GM18861 (cell line): ENCODE measurements around the gene MYH7.

ENCODE experiments used
- ATAC-seq: cut with Tn5 transposase; IDR thresholded peaks from one replicate; pipeline ENCODE4 v1.9.1; 2021; ENCODE audit not compliant: unreplicated experiment

Gene MYH7

DNA sequence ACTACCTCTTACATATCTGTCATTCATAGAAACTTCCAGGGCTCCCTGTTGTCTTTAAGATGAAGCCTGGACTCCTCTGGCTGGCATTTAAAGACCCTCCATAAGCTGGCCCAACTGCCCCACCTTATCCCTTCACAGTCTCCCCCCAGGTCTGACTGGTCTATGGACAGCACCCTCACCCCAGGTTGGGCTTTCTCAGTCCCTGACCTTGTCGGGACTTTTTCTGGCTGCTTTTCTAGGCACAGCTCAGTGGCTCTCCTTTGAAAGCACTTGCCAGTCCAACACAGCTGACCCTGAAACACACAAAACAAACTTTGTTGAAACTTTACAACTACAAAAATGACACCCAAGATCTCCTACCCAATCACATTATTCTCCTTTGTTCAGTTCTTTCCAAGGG lies 13.9 kb upstream of the MYH7 start:
- ATAC-seq: no peak

DNA sequence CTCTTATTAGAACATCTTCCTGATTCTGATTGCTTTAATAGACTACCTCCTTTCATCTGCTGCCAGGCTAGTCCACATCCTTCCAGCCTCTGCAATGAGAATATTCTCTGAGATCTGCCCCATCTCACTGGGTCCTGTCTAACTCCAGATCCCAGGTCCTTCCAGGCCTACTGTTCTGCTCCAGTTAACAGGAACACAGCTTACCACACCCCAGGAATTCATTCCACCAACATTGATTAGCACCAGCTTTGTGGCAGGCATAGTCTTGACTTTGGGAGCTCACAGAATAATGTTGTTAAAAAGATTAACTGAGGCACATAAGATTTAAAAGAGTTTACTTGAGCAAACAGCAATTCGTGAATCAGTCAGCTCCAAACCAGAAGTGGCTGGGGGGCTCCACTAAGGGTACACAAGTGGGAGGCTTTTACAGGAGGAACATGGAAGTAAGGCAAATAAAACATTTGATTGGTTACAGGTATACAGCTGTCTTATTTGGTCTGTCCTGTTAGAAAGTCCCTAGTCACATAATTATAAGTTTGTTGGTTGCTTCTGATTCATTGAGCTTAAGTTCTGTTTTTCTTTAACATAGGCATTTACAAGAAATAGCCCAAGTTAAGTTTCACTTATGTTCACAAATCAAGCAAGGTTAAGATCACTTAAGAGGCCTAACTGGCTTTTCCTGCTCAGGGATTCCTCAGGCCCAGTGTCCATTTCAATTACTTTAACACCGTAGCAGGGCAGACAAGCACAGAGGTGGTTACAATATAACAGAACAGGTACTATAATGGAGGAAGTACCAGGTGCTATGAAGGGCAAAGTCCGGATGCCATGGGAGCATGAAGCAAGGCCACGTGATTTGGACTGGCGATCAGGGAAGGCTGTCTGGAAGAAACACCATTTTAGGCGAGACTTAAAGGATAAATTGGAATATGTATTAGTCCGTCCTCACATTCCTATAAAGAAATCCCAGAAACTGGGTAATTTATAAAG lies 12.2 kb upstream of the MYH7 start:
- ATAC-seq: no peak

DNA sequence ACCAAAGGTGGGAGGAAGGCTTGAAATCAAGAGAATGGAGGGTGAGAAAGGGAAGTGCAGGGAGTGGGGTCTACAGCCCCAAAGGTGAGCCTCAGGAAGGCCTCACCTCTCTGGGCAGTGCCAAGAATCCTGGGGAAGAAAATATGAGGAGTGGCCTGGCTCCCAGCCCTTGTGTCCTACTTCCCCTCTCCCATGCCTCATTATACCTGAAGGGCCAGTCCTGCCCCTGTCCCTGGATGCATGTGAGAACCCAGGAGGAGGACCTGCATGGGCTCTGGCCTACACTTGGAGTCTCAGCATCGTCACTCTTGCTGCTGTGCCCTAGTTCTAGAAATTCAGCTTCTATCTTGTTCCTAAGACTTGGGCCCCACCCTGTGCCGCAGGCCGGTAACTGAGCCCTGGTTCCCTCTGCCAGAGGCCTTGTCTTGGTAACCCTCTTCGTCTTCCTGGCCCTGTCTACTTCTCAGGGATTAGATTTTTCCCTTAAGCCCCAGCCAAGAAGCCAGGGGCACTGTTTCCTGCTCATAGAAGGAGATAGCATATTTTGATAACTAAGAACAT lies 10.9 kb upstream of the MYH7 start:
- ATAC-seq: no peak

DNA sequence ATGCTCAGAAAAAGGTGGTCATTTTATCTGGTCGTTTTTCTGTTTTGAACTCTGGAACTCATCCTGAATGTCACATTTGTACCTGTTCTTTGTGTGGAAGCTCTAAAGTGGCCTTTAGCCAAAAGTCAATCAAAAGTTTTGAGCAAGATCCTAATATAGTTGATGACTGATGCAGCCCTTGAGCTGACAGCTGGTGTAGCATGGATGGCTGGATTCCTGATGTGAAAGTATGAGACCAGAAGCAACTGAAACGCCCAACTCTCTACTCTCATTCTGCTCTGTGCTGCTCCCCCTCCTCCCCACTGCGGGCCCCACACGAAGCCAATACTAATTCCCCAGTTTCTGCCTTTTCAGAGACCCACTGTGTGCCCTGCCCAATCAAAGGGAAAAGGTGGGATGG lies 10.3 kb upstream of the MYH7 start:
- no peak for ATAC-seq

DNA sequence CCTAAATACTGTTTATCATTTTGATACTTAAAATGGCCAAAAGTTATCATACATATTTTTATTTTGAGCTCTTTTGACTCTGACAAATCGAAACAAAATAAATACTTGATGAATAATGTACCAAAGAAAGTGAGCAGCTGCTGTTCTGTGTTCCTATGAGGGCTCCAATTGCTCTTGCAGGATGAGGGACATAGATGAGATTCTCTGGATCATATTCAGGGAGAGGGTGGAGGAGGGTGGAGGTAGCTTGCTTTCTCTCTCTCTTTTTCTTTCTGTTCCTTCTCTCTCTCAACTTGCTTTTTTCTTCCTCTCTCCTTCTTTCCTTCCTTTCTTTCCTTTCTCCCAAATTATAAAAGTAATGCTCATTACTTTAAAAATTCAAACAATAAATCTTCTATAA lies 8.9 kb upstream of the MYH7 start:
- no peak for ATAC-seq

DNA sequence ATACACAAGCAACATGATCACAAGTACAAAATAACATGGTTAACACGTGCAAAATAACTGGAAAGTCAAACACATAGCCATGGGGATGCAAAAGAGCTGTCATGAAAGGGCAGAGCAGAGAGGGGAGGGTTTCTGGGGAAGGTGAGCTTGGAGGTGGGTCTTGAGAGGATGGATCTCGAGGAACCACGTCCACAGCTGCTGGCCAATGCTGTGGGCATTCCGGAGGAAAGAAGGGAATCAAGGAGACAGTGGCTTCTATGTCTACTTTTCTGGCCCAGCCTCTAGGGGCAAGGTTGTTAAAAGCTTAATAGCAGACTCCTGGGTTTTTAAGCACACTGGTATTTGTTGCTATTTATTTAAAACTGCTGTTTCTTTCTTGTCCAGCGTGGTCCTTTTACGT lies 8.4 kb upstream of the MYH7 start:
- ATAC-seq: no peak

DNA sequence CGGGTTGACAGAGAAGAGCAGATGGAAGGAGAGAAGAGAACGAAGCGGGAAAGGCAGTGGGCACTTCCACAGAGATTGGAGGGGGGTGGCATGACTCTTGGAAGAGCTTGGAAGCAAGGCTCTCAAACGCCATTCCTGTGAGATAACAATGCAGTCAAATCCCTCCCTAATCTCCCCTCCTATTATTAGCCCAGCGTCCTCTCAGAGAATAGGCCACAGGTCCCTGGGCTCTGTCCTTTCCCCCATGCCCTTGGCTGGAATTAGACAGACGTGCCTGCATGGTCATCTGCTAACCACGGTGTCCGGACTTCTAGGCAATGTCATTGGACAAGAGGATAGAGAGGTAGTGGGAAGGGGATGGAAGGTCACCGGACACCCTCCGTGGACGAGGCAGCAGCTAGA lies 8.0 kb upstream of the MYH7 start:
- ATAC-seq: no peak

DNA sequence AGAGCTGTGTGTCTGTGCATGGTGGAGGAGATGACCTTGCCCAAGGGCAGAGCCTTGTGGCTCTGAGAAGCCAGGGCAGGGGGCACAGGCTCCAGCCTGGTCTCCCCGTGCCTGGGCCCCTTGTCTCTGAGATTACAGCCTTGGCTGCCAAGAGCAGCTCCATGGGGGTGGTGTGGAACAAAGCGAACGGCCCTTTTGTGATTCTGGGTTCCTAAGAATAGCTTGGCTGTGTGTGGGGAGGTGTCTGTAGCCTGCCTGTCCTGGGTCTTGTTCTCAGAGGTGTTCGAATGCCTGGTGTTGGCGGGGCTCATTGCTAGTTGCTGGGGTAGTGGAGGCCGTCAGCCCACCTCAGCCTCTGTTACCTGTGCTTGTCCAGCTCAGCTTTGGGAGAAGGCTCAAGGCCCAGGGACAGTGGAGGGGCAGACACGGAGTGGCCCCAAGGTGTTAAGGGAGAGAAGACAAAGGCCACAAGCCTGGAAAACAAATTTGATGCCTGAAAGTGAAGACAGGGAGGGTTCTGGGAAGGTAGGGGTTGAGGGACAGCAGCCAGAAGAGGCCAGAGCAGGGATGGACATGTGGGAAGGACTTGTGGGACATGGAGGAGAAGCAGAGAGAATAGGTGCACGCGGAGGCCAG lies 7.4 kb upstream of the MYH7 start:
- no peak for ATAC-seq

DNA sequence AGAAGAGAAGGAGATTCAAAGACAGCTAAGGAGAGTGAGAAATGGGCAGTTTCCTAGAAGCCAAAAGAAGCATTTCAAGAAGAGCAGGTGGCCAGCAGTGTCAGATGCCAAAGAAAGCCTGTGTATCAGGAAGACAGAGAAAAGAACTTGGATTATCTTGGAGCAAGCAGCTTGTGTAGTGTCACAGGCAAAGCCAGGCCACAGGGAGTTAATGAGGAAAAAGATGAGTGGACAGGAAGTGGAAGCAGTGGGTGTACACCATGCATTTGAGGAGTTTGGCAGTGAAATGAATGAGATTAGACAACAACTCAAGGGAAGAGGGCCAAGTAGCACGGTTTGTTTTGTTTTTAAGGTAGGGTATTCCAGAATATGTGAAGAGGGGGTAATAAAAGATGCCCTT lies 5.6 kb upstream of the MYH7 start:
- ATAC-seq: no peak

DNA sequence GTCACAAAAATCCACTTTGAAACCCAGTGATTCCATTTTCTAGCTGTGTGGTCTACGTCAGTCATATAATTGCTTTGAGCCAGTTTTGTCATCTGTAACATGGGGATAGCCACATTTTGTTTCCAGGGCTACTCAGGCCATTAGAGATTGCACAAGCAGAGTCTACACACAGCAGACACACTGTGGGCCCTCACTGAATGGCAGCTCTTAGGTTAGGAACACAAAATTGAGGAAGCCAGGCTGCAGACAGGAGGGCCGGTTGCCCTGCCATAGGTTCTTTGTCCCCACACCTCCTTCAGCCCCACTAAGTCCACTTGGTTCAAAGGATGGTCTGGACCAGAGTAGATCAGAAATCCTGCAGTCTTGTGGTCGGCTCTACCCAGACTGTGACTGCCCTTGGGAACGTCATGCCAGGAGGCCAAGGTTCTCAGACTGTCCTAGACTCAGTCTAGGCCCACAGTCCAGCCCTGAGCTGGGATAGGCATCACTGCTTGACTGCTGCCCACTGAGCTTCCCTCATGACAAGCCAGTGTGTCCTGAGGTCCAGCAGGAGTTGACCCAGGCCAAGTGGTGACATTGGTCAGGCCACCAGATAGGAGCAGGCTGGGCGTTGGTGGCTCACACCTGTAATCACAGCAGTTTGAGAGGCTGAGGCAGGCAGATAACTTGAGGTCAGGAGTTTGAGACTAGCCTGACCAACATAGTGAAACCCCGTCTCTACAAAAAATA lies 3.8 kb upstream of the MYH7 start:
- ATAC-seq: no peak

DNA sequence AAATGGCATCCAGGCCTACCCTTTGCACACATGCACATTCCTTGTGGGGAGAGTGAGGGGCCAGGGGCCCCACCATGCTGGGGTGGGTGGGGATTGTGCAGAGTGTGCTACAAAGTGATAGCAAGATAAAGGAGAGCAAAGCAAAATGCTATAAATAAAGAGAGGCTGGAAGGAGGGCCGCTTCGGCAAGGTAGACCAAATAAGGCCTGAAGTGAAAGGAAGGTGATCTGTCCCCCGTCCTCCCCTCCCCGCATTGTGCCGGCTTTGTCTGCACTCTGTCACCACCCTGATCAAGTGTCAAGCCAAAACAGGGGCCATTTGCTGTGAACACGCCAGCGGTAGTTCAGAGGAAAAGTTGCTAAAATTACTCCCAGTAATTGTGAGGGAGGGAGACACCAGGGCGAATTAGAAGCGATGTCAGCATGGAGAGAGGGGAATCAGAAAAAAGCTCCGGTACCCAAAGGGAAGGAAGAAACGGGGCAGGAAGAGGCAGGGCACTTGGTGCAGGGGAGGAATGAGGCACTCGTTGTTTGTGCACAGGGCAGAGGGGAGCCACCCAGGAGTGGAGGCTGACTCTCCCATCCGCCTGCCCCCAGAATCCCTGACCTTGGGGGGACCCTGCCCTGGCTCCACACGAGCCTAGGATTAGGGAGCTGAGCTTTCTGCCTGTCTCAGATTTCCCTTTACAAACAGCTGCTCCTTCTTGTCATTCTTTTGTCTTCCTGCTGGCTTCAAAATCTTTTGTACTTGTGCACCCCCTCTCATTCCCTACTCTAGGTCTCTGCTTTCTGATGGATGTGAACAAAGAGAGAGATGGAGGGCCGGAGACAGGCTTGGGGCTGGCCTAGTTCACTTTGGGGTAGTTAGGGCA lies 2.9 kb upstream of the MYH7 start:
- ATAC-seq: no peak

DNA sequence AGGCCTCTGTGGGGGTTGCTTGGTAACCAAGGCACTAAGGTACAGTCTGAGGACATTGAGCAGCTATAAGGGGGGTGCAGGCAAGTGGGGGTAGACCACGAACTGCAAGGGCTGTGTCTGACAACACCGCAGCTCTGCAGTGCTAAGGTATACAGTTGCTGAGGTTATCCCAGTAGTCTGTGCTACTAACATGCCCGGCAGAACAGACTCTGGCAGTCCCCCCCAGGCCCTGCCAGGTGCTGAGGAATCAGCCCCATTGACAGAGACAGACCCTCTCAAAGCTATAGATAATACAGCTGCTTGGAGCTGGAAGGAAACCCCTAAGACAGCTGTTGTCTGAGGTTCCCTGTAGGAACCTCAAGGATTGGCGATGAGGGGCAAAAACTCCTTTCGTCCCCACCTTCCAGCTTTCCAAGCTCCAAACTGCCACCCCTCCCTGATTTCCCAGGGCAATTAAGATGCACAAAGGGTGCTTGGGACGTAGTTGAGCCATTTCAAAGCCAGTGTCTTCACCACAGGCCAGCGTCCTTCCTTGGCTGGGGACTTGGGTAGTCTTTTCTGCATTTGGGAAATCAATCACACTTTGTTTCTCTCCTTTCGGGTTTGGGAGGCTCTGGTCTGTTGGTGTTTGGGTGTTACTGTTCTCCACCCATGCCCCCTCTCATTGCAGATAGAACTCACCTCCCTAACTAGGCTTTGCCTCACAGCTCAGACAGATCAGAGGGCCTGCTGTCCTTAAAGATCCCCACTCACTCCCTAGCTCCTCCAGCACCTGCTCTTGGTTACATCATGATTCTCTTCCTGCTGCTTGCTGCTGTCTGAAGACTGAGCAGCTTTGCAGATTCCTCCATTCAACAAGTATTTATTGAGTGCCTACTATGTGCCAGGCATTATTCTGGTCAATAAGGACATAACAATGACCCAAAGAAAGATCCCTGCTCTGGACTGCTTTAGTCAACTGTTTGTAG lies 2.0 kb upstream of the MYH7 start:
- ATAC-seq: no peak

DNA sequence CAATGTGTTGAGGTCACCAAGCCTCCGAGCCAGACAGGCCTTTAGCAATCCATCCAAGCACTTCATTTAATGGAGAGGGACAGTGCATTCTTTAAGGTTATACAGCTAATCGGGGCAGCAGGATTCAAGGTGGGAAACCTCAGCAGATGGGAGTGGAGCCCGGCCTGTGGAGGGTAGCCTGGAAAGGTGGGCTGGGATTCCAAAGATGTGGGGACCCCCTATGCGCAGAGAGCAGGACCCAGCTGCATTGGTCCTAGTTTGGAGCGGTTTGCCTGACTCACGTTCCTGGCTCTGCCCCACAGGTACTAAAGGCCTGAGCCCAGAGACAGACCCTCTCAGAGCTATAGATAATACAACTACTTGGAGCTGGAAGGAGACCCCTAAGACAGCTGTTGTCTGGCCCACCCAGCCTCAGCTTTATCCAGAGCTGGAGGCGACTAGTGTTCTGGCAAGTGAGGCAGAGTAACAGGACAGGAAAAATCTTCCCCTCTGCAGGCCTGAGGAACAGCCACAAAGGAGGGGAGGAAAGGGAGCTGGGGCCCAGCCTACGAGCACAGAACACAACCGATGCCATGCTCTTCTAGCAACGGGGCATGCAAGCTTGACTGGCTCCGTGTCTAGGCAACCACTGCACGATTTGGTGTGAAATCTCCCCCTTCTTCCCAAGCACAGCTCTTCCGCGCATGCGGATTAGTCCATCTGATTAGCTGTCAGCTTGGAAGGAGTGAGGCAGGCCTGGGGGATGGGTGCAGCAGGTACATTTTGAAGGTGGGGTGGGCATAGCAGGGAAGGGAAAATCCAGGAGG lies 1.1 kb upstream of the MYH7 start:
- ATAC-seq: no peak

DNA sequence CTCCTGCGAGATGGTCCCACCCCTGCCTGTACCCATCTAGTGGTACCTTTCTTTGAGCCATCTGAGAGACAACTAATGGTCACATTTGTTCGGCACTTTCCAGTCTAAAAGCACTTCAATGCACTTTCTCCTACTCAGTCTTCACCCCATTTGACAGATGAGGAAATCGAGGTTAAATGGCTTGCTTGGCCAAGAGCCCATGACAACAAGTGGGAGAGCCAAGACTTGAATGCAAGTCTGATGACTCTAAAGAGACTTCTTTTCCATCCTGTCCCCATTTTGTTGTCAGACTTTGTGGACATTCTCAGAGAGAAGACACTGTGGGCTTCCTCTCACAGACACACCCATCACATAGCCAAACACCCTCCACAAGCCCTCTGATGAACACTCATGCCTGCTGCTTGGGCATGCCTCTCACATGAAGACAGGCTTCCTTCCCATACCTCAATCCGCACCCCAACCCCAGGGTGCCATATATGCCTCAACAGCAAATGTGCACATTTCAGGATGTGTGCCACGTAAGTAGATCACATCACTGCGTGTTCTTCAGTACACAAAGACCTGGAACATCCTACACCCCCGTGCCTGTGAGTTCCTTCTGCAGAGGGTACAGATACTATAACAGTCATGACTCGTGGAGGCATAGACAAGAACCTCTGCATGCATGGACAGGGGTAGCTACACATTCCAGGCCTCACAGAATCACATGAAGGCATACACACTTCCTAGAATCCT lies 805 bp downstream of the MYH7 start:
- no peak for ATAC-seq

DNA sequence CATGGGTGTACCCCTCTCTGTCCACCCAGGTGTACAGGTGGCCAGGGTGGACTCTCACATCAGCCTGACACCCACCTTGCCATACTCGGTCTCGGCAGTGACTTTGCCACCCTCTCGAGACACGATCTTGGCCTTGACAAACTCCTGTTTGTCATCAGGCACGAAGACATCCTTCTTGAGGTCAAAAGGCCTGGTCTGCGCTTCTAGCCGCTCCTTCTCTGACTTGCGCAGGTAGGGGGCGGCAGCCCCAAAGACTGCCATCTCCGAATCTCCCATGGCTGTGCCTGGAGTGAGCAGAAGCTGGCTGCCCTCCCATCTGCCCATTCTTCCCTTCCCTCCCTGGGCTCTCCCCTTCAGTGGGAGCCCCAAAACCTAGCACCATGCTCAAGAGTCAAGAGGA lies 2.0 kb downstream of the MYH7 start:
- ATAC-seq: no peak

DNA sequence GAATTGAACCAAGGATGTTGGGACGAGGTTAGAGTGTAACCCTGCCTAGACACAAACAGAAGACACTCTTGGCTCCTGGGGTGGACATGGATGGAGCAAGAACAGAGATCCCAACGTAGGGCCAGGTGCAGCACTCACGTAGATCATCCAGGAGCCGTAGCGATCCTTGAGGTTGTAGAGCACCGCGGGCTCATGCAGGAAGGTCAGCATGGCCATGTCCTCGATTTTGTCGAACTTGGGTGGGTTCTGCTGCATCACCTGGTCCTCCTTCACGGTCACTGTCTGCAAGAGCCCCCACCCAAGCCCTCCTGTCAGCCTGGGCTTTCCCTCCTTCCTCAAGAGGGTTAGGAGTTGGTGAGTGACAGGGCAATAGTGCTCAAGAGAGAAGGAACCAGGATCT lies 2.5 kb downstream of the MYH7 start:
- ATAC-seq: no peak

DNA sequence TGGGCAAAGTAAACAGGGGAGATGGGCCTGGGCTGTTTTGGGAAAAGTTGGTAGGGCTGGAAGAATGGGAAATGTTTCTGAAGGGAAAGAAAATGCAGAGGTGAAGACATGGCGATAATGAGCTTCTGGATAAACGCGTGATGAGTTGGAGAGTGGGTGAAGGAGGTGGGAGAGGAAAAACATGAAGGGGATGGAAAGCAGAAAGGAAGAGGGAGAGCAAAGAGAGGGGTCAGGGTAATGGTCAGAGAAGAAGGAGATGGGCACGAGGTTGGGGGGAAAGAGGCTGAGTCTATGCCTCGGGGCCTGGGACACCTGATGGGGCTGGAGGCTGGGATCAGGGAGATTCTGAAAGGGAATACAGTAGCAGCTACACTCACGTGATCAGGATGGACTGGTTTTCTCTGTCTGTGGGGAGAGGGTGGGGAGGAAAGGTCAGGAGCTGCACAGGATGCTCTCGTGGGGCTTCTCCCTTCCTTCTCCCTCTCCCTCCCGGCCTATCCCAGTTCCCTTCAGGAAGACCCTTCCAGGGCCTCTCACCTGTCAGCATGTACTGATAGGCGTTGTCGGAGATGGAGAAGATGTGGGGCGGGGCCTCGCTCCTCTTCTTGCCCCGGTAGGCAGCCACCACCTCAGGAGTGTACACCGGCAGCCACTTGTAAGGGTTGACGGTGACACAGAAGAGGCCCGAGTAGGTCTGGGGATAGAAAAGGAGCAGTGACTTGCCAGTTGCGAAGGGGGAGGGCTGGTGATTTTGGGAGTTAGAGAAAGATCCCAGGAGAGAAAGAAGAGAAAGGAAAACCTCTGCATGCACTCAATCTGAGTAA lies 3.1 kb downstream of the MYH7 start:
- ATAC-seq: no peak
